K562 (cell line): ENCODE data around the gene HOXC11. TPM values are rescaled to one million over a fixed set of nuclear protein-coding genes. Genes with fewer than 3 reads are reported as not detected.

Experiments
- BRD9 ChIP-seq: fragments of 450-650 bp; IDR thresholded peaks from 2 replicates; pipeline ENCODE4 v1.6.1; 2018; ENCODE audit warnings: low read depth; ENCODE audit not compliant: partially characterized antibody
- HLTF ChIP-seq: fragments of 450-650 bp; IDR thresholded peaks from 2 replicates; pipeline ENCODE4 v1.6.1; 2016
- NCOA6 ChIP-seq: fragments of 450-650 bp; IDR thresholded peaks from 2 replicates; pipeline ENCODE4 v1.6.1; 2017; ENCODE audit warnings: mild to moderate bottlenecking
- PTTG1 ChIP-seq: fragments of 450-650 bp; IDR thresholded peaks from 2 replicates; pipeline ENCODE4 v1.6.1; 2016; ENCODE audit warnings: low read depth, mild to moderate bottlenecking, missing genetic modification characterization, missing compliant biosample characterization
- RFX1 ChIP-seq: fragments of 450-650 bp; IDR thresholded peaks from 2 replicates; pipeline ENCODE4 v1.6.1; 2016; ENCODE audit warnings: mild to moderate bottlenecking, moderate library complexity
- TAF9B ChIP-seq: fragments of 450-650 bp; IDR thresholded peaks from 2 replicates; pipeline ENCODE4 v1.6.1; 2018; ENCODE audit warnings: mild to moderate bottlenecking; ENCODE audit not compliant: partially characterized antibody
- ZNF165 ChIP-seq: fragments of 250-450 bp; sonication (Bioruptor Pico); IDR thresholded peaks from 2 replicates; pipeline ENCODE4 v1.4.0; 2020; ENCODE audit warnings: borderline replicate concordance
- polyA plus RNA-seq, 8 experiments: library from polyadenylated mRNA; depleted of rRNA in 4 of 8; stranded (reverse) in 5 of 8; unstranded in 3 of 8; fragments of >200 nt; fragmentation: Nextera tagmentation in 2 of 8; fragmentation: Illumina TruSeq in 1 of 8; extraction: Ambion mirVana in 2 of 8; extraction: Trizol in 1 of 8; gene quantifications; 2 replicates each; pipeline versions ENCODE4 v1.2.1 to v1.2.3, GENCODE V29; 2011 to 2014; ENCODE audit warnings: inconsistent platforms in 1 of 8, missing spikeins in 1 of 8
- total RNA-seq, 7 experiments: library from RNA; depleted of rRNA in 6 of 7; stranded (reverse); fragments of >200 nt in 6 of 7; fragmentation: Illumina TruSeq in 2 of 7; extraction: Trizol in 2 of 7; gene quantifications; 2 replicates each; pipeline versions ENCODE4 v1.2.1 to v1.2.3, GENCODE V29; 2011 to 2021; ENCODE audit warnings: low replicate concordance in 1 of 7
- TF ChIP-seq, protein P1 (sequence below): sonication (generic); formaldehyde crosslinking; IDR thresholded peaks from 2 replicates; pipeline ENCODE4 v1.8.1; 2023; ENCODE audit warnings: mild to moderate bottlenecking, missing genetic modification reagents
- TF ChIP-seq, protein P2 (sequence below): fragments of 450-650 bp; formaldehyde crosslinking; IDR thresholded peaks from 2 replicates; pipeline ENCODE4 v1.4.0; 2020; ENCODE audit warnings: mild to moderate bottlenecking, moderate library complexity
- TF ChIP-seq, protein P3 (sequence below): sonication (generic); formaldehyde crosslinking; IDR thresholded peaks from 2 replicates; pipeline ENCODE4 v1.8.1; 2023; ENCODE audit warnings: mild to moderate bottlenecking, missing genetic modification reagents
- TF ChIP-seq, protein P4 (sequence below): IDR thresholded peaks from 3 replicates; pipeline ENCODE4 v1.6.1; 2011; ENCODE audit warnings: borderline replicate concordance, mild to moderate bottlenecking, moderate library complexity; ENCODE audit not compliant: insufficient read length; ENCODE audit errors: extremely low read depth
- TF ChIP-seq, protein P5 (sequence below): fragments of 450-650 bp; IDR thresholded peaks from 2 replicates; pipeline ENCODE4 v1.6.1; 2018; ENCODE audit warnings: mild to moderate bottlenecking, low read depth; ENCODE audit not compliant: partially characterized antibody
- TF ChIP-seq, protein P6 (sequence below): sonication (generic); formaldehyde crosslinking; IDR thresholded peaks from 2 replicates; pipeline ENCODE4 v1.8.1; 2022; ENCODE audit warnings: missing genetic modification reagents
- TF ChIP-seq, protein P7 (sequence below), 2 experiments: fragments of 450-650 bp; conservative IDR thresholded peaks; 2 replicates each; pipeline ENCODE4 v1.6.1; 2017; ENCODE audit warnings: mild to moderate bottlenecking in 2 of 2, moderate library complexity in 2 of 2

Gene HOXC11
- total and polyA plus RNA-seq, 9 of the 15 experiments (the other 6 are each of a cell fraction or from before 2014, with no cell fraction given), result not detected

DNA sequence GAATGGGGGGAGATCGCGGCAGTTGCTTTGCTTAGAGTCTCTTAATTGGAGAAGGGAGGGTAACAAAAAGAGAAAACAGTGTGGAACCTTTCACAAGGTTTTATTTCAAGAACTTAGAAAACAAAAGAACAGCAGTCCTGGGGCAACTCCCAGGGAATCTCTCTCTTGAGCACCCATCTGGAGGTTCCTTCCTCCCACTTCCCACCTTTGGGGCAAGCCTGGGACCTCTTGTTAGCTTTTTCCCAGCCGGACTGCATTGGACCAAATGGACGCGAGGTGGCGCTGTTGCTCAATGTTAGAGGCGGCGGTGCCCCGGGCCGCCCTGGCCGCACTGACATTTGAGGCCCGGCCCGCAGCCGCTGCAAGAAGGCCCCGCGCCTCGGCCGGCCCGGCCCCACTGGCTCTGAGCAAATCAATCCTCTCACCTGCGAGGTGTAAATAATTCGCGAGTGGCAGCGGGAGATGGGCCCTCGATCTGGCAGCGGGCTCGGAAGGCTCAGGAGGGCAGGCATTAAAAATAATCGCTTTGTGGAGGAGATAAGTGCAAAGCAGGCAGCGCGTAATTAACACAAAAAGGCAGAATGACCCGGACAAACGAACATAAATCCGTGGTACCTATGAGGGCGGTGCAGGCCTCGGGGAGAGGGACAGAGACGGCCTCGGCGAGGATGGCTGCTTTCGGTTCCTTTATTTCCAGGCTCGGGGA is 33.1 kb downstream of the HOXC11 start (continued):
- TF ChIP-seq, protein P1, sequence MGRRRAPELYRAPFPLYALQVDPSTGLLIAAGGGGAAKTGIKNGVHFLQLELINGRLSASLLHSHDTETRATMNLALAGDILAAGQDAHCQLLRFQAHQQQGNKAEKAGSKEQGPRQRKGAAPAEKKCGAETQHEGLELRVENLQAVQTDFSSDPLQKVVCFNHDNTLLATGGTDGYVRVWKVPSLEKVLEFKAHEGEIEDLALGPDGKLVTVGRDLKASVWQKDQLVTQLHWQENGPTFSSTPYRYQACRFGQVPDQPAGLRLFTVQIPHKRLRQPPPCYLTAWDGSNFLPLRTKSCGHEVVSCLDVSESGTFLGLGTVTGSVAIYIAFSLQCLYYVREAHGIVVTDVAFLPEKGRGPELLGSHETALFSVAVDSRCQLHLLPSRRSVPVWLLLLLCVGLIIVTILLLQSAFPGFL, result no peak
- TF ChIP-seq RFX1 (no peak), PTTG1 (no peak), HLTF (no peak), NCOA6 (no peak), BRD9 (no peak), TAF9B (no peak), ZNF165 (no peak)
- TF ChIP-seq, protein P2, sequence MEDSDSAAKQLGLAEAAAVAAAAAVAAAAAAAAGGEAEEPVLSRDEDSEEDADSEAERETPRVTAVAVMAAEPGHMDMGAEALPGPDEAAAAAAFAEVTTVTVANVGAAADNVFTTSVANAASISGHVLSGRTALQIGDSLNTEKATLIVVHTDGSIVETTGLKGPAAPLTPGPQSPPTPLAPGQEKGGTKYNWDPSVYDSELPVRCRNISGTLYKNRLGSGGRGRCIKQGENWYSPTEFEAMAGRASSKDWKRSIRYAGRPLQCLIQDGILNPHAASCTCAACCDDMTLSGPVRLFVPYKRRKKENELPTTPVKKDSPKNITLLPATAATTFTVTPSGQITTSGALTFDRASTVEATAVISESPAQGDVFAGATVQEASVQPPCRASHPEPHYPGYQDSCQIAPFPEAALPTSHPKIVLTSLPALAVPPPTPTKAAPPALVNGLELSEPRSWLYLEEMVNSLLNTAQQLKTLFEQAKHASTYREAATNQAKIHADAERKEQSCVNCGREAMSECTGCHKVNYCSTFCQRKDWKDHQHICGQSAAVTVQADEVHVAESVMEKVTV, result peak; percentile 96
- TF ChIP-seq, protein P3, sequence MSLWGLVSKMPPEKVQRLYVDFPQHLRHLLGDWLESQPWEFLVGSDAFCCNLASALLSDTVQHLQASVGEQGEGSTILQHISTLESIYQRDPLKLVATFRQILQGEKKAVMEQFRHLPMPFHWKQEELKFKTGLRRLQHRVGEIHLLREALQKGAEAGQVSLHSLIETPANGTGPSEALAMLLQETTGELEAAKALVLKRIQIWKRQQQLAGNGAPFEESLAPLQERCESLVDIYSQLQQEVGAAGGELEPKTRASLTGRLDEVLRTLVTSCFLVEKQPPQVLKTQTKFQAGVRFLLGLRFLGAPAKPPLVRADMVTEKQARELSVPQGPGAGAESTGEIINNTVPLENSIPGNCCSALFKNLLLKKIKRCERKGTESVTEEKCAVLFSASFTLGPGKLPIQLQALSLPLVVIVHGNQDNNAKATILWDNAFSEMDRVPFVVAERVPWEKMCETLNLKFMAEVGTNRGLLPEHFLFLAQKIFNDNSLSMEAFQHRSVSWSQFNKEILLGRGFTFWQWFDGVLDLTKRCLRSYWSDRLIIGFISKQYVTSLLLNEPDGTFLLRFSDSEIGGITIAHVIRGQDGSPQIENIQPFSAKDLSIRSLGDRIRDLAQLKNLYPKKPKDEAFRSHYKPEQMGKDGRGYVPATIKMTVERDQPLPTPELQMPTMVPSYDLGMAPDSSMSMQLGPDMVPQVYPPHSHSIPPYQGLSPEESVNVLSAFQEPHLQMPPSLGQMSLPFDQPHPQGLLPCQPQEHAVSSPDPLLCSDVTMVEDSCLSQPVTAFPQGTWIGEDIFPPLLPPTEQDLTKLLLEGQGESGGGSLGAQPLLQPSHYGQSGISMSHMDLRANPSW (CRISPR knock-in tag), result no peak
- TF ChIP-seq, protein P4, sequence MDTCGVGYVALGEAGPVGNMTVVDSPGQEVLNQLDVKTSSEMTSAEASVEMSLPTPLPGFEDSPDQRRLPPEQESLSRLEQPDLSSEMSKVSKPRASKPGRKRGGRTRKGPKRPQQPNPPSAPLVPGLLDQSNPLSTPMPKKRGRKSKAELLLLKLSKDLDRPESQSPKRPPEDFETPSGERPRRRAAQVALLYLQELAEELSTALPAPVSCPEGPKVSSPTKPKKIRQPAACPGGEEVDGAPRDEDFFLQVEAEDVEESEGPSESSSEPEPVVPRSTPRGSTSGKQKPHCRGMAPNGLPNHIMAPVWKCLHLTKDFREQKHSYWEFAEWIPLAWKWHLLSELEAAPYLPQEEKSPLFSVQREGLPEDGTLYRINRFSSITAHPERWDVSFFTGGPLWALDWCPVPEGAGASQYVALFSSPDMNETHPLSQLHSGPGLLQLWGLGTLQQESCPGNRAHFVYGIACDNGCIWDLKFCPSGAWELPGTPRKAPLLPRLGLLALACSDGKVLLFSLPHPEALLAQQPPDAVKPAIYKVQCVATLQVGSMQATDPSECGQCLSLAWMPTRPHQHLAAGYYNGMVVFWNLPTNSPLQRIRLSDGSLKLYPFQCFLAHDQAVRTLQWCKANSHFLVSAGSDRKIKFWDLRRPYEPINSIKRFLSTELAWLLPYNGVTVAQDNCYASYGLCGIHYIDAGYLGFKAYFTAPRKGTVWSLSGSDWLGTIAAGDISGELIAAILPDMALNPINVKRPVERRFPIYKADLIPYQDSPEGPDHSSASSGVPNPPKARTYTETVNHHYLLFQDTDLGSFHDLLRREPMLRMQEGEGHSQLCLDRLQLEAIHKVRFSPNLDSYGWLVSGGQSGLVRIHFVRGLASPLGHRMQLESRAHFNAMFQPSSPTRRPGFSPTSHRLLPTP, result no peak
- TF ChIP-seq, protein P5, sequence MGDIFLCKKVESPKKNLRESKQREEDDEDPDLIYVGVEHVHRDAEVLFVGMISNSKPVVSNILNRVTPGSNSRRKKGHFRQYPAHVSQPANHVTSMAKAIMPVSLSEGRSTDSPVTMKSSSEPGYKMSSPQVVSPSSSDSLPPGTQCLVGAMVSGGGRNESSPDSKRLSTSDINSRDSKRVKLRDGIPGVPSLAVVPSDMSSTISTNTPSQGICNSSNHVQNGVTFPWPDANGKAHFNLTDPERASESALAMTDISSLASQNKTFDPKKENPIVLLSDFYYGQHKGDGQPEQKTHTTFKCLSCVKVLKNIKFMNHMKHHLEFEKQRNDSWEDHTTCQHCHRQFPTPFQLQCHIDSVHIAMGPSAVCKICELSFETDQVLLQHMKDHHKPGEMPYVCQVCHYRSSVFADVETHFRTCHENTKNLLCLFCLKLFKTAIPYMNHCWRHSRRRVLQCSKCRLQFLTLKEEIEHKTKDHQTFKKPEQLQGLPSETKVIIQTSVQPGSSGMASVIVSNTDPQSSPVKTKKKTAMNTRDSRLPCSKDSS, result no peak
- TF ChIP-seq, protein P6, sequence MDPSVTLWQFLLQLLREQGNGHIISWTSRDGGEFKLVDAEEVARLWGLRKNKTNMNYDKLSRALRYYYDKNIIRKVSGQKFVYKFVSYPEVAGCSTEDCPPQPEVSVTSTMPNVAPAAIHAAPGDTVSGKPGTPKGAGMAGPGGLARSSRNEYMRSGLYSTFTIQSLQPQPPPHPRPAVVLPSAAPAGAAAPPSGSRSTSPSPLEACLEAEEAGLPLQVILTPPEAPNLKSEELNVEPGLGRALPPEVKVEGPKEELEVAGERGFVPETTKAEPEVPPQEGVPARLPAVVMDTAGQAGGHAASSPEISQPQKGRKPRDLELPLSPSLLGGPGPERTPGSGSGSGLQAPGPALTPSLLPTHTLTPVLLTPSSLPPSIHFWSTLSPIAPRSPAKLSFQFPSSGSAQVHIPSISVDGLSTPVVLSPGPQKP (CRISPR knock-in tag), result no peak
- TF ChIP-seq, protein P7, sequence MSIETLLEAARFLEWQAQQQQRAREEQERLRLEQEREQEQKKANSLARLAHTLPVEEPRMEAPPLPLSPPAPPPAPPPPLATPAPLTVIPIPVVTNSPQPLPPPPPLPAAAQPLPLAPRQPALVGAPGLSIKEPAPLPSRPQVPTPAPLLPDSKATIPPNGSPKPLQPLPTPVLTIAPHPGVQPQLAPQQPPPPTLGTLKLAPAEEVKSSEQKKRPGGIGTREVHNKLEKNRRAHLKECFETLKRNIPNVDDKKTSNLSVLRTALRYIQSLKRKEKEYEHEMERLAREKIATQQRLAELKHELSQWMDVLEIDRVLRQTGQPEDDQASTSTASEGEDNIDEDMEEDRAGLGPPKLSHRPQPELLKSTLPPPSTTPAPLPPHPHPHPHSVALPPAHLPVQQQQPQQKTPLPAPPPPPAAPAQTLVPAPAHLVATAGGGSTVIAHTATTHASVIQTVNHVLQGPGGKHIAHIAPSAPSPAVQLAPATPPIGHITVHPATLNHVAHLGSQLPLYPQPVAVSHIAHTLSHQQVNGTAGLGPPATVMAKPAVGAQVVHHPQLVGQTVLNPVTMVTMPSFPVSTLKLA (conservative IDR thresholded peaks at IDR 0.05), result no peak; a peak in 1 of 4 replicates
